HCT116 (cell line): Measurements from ENCODE around the gene SLCO2A1. TPM values are rescaled to one million over a fixed set of nuclear protein-coding genes. Genes with fewer than 3 reads are reported as not detected.

Experiments used
- ATAC-seq: fragments of 200-7000 bp; cut with Tn5 transposase; 2 replicates; pipeline ENCODE4 v1.9.1; 2020; ENCODE audit warnings: mild to moderate bottlenecking, moderate library complexity
- BruUV-seq: library from RNA; stranded (reverse); fragments of 400-500 nt; replicated peaks from 2 replicates; lab custom pipeline; 2021; lab: Mats Ljungman, UMichigan
- CTCF ChIA-PET: fragments of 300-600 bp; sonication (Branson Sonifier 250); formaldehyde crosslinking; loops from one replicate; lab custom pipeline; 2021; ENCODE audit warnings: antibody characterized with exemption; lab: Charles Lee
- POLR2A ChIA-PET: fragments of 300-600, 350-600 bp; sonication (Branson Sonifier 250); formaldehyde crosslinking; loops from one replicate; lab custom pipeline; 2021; ENCODE audit warnings: antibody characterized with exemption; lab: Charles Lee
- RAD21 ChIA-PET, 2 experiments: fragments of 300-600 bp; sonication (Branson Sonifier 250); formaldehyde crosslinking; loops; one replicate each; lab custom pipeline; 2023; ENCODE audit warnings: low total read pairs in 2 of 2; ENCODE audit not compliant: uncharacterized antibody in 2 of 2, unreplicated experiment in 2 of 2, low non-redundant PET in 1 of 2; lab: Charles Lee
- DNase-seq: peaks from one replicate; pipeline ENCODE4 v3.0.0-alpha.2; 2010; ENCODE audit warnings: low read depth, low spot score
- H2AFZ ChIP-seq: fragments of 200-600 bp; shearing (Covaris generic), sonication (generic); 2 replicates; pipeline ENCODE4 v1.6.1; 2017; ENCODE audit warnings: low read depth, mixed run types, mixed read lengths, antibody characterized with exemption, low read length; ENCODE audit not compliant: poor library complexity, severe bottlenecking
- H3K27ac ChIP-seq: 2 replicates; pipeline ENCODE4 v1.5.1; 2012; ENCODE audit warnings: low read depth, low read length
- H3K27me3 ChIP-seq: fragments of 200-600 bp; sonication (generic); 2 replicates; pipeline ENCODE4 v1.6.1; 2016; ENCODE audit warnings: mixed run types, low read length, mixed read lengths; ENCODE audit not compliant: insufficient read depth
- H3K36me3 ChIP-seq, 2 experiments: fragments of 200-500 bp in 1 of 2; fragments of 200-600 bp in 1 of 2; sonication (Bioruptor generic) in 1 of 2; sonication (generic) in 1 of 2; 2 replicates each; pipeline versions ENCODE4 v1.5.1 to v1.6.1; 2014 to 2016; ENCODE audit warnings: low read length in 2 of 2, inconsistent platforms in 1 of 2, mixed read lengths in 1 of 2, mixed run types in 1 of 2; ENCODE audit not compliant: insufficient read depth in 2 of 2, control insufficient read depth in 1 of 2
- H3K4me1 ChIP-seq, 2 experiments: fragments of 200-600 bp in 1 of 2; sonication (generic) in 1 of 2; 2 replicates each; pipeline versions ENCODE4 v1.5.1 to v1.6.1; 2012 to 2017; ENCODE audit warnings: low read length in 2 of 2, inconsistent platforms in 1 of 2, mild to moderate bottlenecking in 1 of 2, mixed read lengths in 1 of 2, mixed run types in 1 of 2, moderate library complexity in 1 of 2; ENCODE audit not compliant: insufficient read depth in 2 of 2, control insufficient read depth in 1 of 2
- H3K4me2 ChIP-seq: fragments of 200-600 bp; sonication (generic); 2 replicates; pipeline ENCODE4 v1.6.1; 2017; ENCODE audit warnings: mixed run types, low read length, mixed read lengths
- H3K4me3 ChIP-seq, 2 experiments: fragments of 200-600 bp in 1 of 2; sonication (generic) in 1 of 2; replicated peaks in 1 of 2; 2 replicates each; pipeline ENCODE4 v1.5.1; 2011 to 2016; ENCODE audit warnings: low read length in 2 of 2, control low read depth in 1 of 2, low read depth in 1 of 2, mild to moderate bottlenecking in 1 of 2, mixed read lengths in 1 of 2, mixed run types in 1 of 2
- H3K79me2 ChIP-seq: fragments of 200-600 bp; sonication (generic); 2 replicates; pipeline ENCODE4 v1.6.1; 2017; ENCODE audit warnings: mild to moderate bottlenecking, mixed run types, low read length, moderate library complexity, mixed read lengths; ENCODE audit not compliant: insufficient read depth
- H3K9ac ChIP-seq: fragments of 200-600 bp; sonication (generic); 2 replicates; pipeline ENCODE4 v1.6.1; 2016; ENCODE audit warnings: low read length, mixed read lengths
- H3K9me2 ChIP-seq: fragments of 200-600 bp; sonication (generic), shearing (Covaris generic); 2 replicates; pipeline ENCODE4 v1.6.1; 2017; ENCODE audit warnings: mixed run types, mild to moderate bottlenecking, moderate library complexity; ENCODE audit not compliant: insufficient read depth
- H3K9me3 ChIP-seq, 2 experiments: fragments of 200-500 bp in 1 of 2; fragments of 200-600 bp in 1 of 2; sonication (Bioruptor generic) in 1 of 2; sonication (generic) in 1 of 2; 2 replicates each; pipeline ENCODE4 v1.6.1; 2014 to 2017; ENCODE audit warnings: low read length in 2 of 2, mixed read lengths in 2 of 2, inconsistent platforms in 1 of 2, low read depth in 1 of 2, mild to moderate bottlenecking in 1 of 2, mixed run types in 1 of 2, moderate library complexity in 1 of 2; ENCODE audit not compliant: control insufficient read depth in 1 of 2, insufficient read depth in 1 of 2
- H4K20me1 ChIP-seq: fragments of 200-600 bp; sonication (generic), shearing (Covaris generic); 2 replicates; pipeline ENCODE4 v1.6.1; 2017; ENCODE audit warnings: mixed run types, mild to moderate bottlenecking, moderate library complexity; ENCODE audit not compliant: insufficient read depth
- CEBPB ChIP-seq: IDR thresholded peaks from 2 replicates; pipeline ENCODE4 v1.6.1; 2012; ENCODE audit warnings: low read depth
- CTCF ChIP-seq, 3 experiments: fragments of 200-600 bp in 1 of 3; sonication (generic) in 1 of 3; IDR thresholded peaks in 2 of 3; conservative IDR thresholded peaks in 1 of 3; 2 replicates each; pipeline ENCODE4 v1.5.1; 2012 to 2017; ENCODE audit warnings: low read depth in 2 of 3, low read length in 2 of 3, antibody characterized with exemption in 1 of 3, borderline replicate concordance in 1 of 3, control low read depth in 1 of 3, mild to moderate bottlenecking in 1 of 3, mixed read lengths in 1 of 3, mixed run types in 1 of 3, moderate library complexity in 1 of 3; ENCODE audit not compliant: insufficient read depth in 1 of 3
- EGR1 ChIP-seq: IDR thresholded peaks from 2 replicates; pipeline ENCODE4 v1.6.1; 2012; ENCODE audit warnings: low read depth
- EZH2phosphoT487 ChIP-seq: fragments of 200-600 bp; IDR thresholded peaks from 2 replicates; pipeline ENCODE4 v1.6.1; 2018; ENCODE audit warnings: antibody characterized with exemption, borderline replicate concordance
- JUND ChIP-seq: IDR thresholded peaks from 2 replicates; pipeline ENCODE4 v1.6.1; 2012
- POLR2A ChIP-seq: IDR thresholded peaks from 2 replicates; pipeline ENCODE4 v1.7.0; 2011; ENCODE audit warnings: borderline replicate concordance; ENCODE audit not compliant: insufficient read depth, insufficient read length; ENCODE audit errors: extremely low read depth
- RAD21 ChIP-seq: IDR thresholded peaks from 2 replicates; pipeline ENCODE4 v1.6.1; 2012; ENCODE audit warnings: low read depth, mild to moderate bottlenecking
- REST ChIP-seq: IDR thresholded peaks from 2 replicates; pipeline ENCODE4 v1.6.1; 2012; ENCODE audit warnings: low read depth
- SRF ChIP-seq: IDR thresholded peaks from 2 replicates; pipeline ENCODE4 v1.6.1; 2012; ENCODE audit warnings: low read depth
- ZNF274 ChIP-seq: fragments of 200-500 bp; sonication (Bioruptor generic); IDR thresholded peaks from 2 replicates; pipeline ENCODE4 v1.6.1; 2014; ENCODE audit warnings: mild to moderate bottlenecking, low read depth, low read length, inconsistent platforms
- intact Hi-C: fragments of 100-400 bp; cut with micrococcal nuclease; formaldehyde crosslinking; loops from 2 replicates; pipeline ENCODE4 v1.10.0; 2022
- total RNA-seq: library from RNA; stranded (reverse); gene quantifications from one replicate; pipeline ENCODE4 v1.2.1, GENCODE V29; 2021; ENCODE audit not compliant: unreplicated experiment

Gene SLCO2A1
- total RNA-seq, 1 experiment from 2014 or later: 0.52 TPM

GRCh38 chr3:133954717-133955360 lies 74.9 kb downstream of the SLCO2A1 start:
- DNase-seq: no peak
- H3K27me3 ChIP-seq: peaks cover 20% of the 10 kb centered on the region; the same call in 1 of the 2 replicates
- H3K4me2 ChIP-seq: no peak overlapping the region
- H2AFZ ChIP-seq: no peak overlapping the region
- TF ChIP-seq EGR1 (no peak), CTCF (IDR thresholded peaks at IDR 0.05 in 2 of 3, conservative IDR thresholded peaks at IDR 0.05 in 1 of 3; ENCODE audit: borderline replicate concordance in 1 of 3, insufficient read depth in 1 of 3, low read depth in 2 of 3, low read length in 2 of 3) (no peak), RAD21 (no peak), EZH2phosphoT487 (no peak), POLR2A (no peak), JUND (no peak)
- no peaks in the 10 kb centered on the region for H4K20me1 ChIP-seq
- no peaks in the 10 kb centered on the region for H3K9me2 ChIP-seq
- H3K36me3 ChIP-seq: no peaks in the 10 kb centered on the region
- no peak overlapping the region for H3K9ac ChIP-seq
- H3K27ac ChIP-seq: no peak overlapping the region
- H3K79me2 ChIP-seq: no peaks in the 10 kb centered on the region
- no peaks in the 10 kb centered on the region for H3K4me1 ChIP-seq
- peak; percentile 36; the same call in 1 of the 2 replicates for ATAC-seq
- POLR2A ChIA-PET: no interaction called here
- intact Hi-C loops: no loop called here
- H3K9me3 ChIP-seq: no peaks in the 10 kb centered on the region
- BruUV-seq: no TSS peak
- no peak overlapping the region for H3K4me3 ChIP-seq
- CTCF ChIA-PET: no interaction called here
- RAD21 ChIA-PET: no interaction called here

DNA sequence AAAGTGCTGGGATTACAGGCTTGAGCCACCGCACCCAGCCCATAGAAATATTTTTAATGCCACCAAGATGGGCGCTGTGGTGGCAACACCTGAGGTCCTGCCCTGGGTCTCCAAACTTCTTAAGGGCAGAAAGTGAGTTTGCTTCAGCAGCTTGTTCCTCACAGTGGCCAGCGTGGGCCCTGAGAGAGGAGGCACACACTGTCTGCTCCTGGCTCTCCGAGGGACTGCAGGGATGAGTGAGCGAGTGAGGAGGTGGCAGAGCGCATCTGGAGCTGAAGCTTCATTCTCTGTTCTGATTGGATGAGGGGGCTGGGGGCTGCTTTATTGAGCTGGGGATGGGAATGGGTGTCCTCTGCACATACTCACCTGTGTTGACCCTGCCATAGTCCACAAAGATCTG lies 76.4 kb downstream of the SLCO2A1 start:
- Histone ChIP-seq H3K27ac (no peak overlapping the region), H2AFZ (no peak overlapping the region), H3K9me2 (no peaks in the 10 kb centered on the region), H3K36me3 (no peaks in the 10 kb centered on the region), H3K4me2 (no peak overlapping the region), H3K9me3 (no peaks in the 10 kb centered on the region), H3K79me2 (no peaks in the 10 kb centered on the region), H3K27me3 (peaks cover 25% of the 10 kb centered on the region; the same call in 1 of the 2 replicates), H3K9ac (no peak overlapping the region), H4K20me1 (no peaks in the 10 kb centered on the region)
- ChIA-PET CTCF (interaction anchor here (1.2 kb wide), 1 partner anchor 11 kb away, joined by 3 read pairs; no protein-coding TSS in a partner anchor), POLR2A (no interaction called here)
- DNase-seq (no peak), ATAC-seq (no peak)
- intact Hi-C loops: no loop called here
- TF ChIP-seq POLR2A (no peak), EZH2phosphoT487 (no peak), ZNF274 (no peak), REST (no peak), CEBPB (no peak), EGR1 (no peak), JUND (no peak), SRF (no peak)
- TF ChIP-seq, all 23 proteins: peak for 0
- no peak overlapping the region for H3K4me3 ChIP-seq
- H3K4me1 ChIP-seq: no peaks in the 10 kb centered on the region
- no TSS peak for BruUV-seq
- RAD21 ChIA-PET: no interaction called here
